IMR-90 (cell line): Measurements from ENCODE around the gene CAVIN2. TPM values are rescaled to one million over a fixed set of nuclear protein-coding genes. Genes with fewer than 3 reads are reported as not detected.
A peak's percentile ranks its signal among the peaks of the same experiment; 100 is the strongest.

Experiments used
- ATAC-seq: fragments of 200-7000 bp; cut with Tn5 transposase; 2 replicates; pipeline ENCODE4 v1.9.1; 2020; ENCODE audit warnings: low read depth, mild to moderate bottlenecking, moderate library complexity
- BruUV-seq: library from RNA; stranded (reverse); fragments of 400-500 nt; replicated peaks from 2 replicates; lab custom pipeline; 2021; lab: Mats Ljungman, UMichigan
- CTCF ChIA-PET: fragments of 300-600 bp; formaldehyde crosslinking; extraction: SDS; loops from one replicate; lab custom pipeline; 2021; ENCODE audit warnings: antibody characterized with exemption; lab: Yijun Ruan, JAX
- POLR2A ChIA-PET: fragments of 300-600 bp; sonication (Branson Sonifier 250); formaldehyde crosslinking; loops from one replicate; lab custom pipeline; 2022; ENCODE audit warnings: antibody characterized with exemption; ENCODE audit not compliant: unreplicated experiment; lab: Charles Lee
- DNase-seq: peaks from one replicate; pipeline ENCODE4 v3.0.0; 2013
- H2AFZ ChIP-seq: replicated peaks from 2 replicates; pipeline ENCODE3; 2013; ENCODE audit warnings: low read length, mild to moderate bottlenecking; ENCODE audit not compliant: poor library complexity
- H2AK5ac ChIP-seq: 2 replicates; pipeline ENCODE4 v1.6.1; 2013; ENCODE audit warnings: low read depth, low read length, inconsistent platforms
- H2AK9ac ChIP-seq: replicated peaks from 2 replicates; pipeline ENCODE3; 2013; ENCODE audit warnings: mild to moderate bottlenecking, low read depth, low read length, moderate library complexity; ENCODE audit not compliant: poor library complexity
- H2BK120ac ChIP-seq: 2 replicates; pipeline ENCODE4 v1.6.1; 2013; ENCODE audit warnings: low read depth, low read length, inconsistent platforms
- H2BK15ac ChIP-seq: 3 replicates; pipeline ENCODE4 v1.6.1; 2013; ENCODE audit warnings: low read depth, low read length, inconsistent platforms
- H2BK20ac ChIP-seq: 2 replicates; pipeline ENCODE4 v1.6.1; 2013; ENCODE audit warnings: low read depth, mild to moderate bottlenecking, inconsistent platforms, low read length, moderate library complexity
- H2BK5ac ChIP-seq: 2 replicates; pipeline ENCODE4 v1.6.1; 2013; ENCODE audit warnings: mild to moderate bottlenecking, low read depth, low read length, inconsistent platforms; ENCODE audit not compliant: poor library complexity, severe bottlenecking
- H3K14ac ChIP-seq: replicated peaks from 2 replicates; pipeline ENCODE4 v1.6.1; 2013; ENCODE audit warnings: low read depth, low read length, inconsistent platforms
- H3K18ac ChIP-seq: 2 replicates; pipeline ENCODE4 v1.6.1; 2013; ENCODE audit warnings: low read depth, low read length, control low read depth
- H3K23ac ChIP-seq: 2 replicates; pipeline ENCODE4 v1.6.1; 2013; ENCODE audit warnings: low read depth, low read length, inconsistent platforms
- H3K27ac ChIP-seq: 2 replicates; pipeline ENCODE4 v1.5.1; 2013; ENCODE audit warnings: mild to moderate bottlenecking, control low read depth, low read length; ENCODE audit not compliant: insufficient read depth
- H3K27me3 ChIP-seq: 2 replicates; pipeline ENCODE4 v1.6.1; 2013; ENCODE audit warnings: low read length; ENCODE audit not compliant: control insufficient read depth, insufficient read depth
- H3K36me3 ChIP-seq: 2 replicates; pipeline ENCODE4 v1.6.1; 2013; ENCODE audit warnings: low read length, mixed read lengths; ENCODE audit not compliant: control insufficient read depth, insufficient read depth
- H3K4ac ChIP-seq: 2 replicates; pipeline ENCODE4 v1.6.1; 2013; ENCODE audit warnings: low read depth, low read length, inconsistent platforms
- H3K4me1 ChIP-seq: 2 replicates; pipeline ENCODE4 v1.6.1; 2013; ENCODE audit warnings: low read length, mixed read lengths; ENCODE audit not compliant: control insufficient read depth, insufficient read depth
- H3K4me2 ChIP-seq: 2 replicates; pipeline ENCODE4 v1.6.1; 2013; ENCODE audit warnings: low read depth, mild to moderate bottlenecking, control low read depth, low read length, moderate library complexity
- H3K4me3 ChIP-seq: 2 replicates; pipeline ENCODE4 v1.5.1; 2013; ENCODE audit warnings: low read depth, mild to moderate bottlenecking, control low read depth, low read length, moderate library complexity; ENCODE audit not compliant: insufficient read depth
- H3K56ac ChIP-seq: 2 replicates; pipeline ENCODE4 v1.6.1; 2013; ENCODE audit warnings: low read length, inconsistent platforms; ENCODE audit not compliant: insufficient read depth; ENCODE audit errors: extremely low read depth
- H3K79me1 ChIP-seq, 2 experiments: 2 replicates each; pipeline ENCODE4 v1.6.1; 2013; ENCODE audit warnings: low read length in 2 of 2, inconsistent platforms in 1 of 2, low read depth in 1 of 2
- H3K9ac ChIP-seq: 2 replicates; pipeline ENCODE4 v1.6.1; 2013; ENCODE audit warnings: low read depth, low read length, control low read depth
- H3K9me1 ChIP-seq: 2 replicates; pipeline ENCODE4 v1.6.1; 2013; ENCODE audit warnings: low read length, inconsistent platforms; ENCODE audit not compliant: insufficient read depth
- H3K9me3 ChIP-seq: 2 replicates; pipeline ENCODE4 v1.6.1; 2013; ENCODE audit warnings: low read length; ENCODE audit not compliant: control insufficient read depth, insufficient read depth
- H4K20me1 ChIP-seq: 2 replicates; pipeline ENCODE4 v1.6.1; 2013; ENCODE audit warnings: low read length, inconsistent platforms; ENCODE audit not compliant: insufficient read depth
- H4K5ac ChIP-seq: 2 replicates; pipeline ENCODE4 v1.6.1; 2013; ENCODE audit warnings: mild to moderate bottlenecking, low read depth, low read length, control low read depth
- H4K8ac ChIP-seq, 2 experiments: 2 replicates each; pipeline ENCODE4 v1.6.1; 2013; ENCODE audit warnings: low read depth in 2 of 2, low read length in 2 of 2, control low read depth in 1 of 2, inconsistent platforms in 1 of 2
- H4K91ac ChIP-seq: 2 replicates; pipeline ENCODE4 v1.6.1; 2013; ENCODE audit warnings: low read depth, low read length, inconsistent platforms; ENCODE audit not compliant: insufficient read depth
- CEBPB ChIP-seq: IDR thresholded peaks from 2 replicates; pipeline ENCODE4 v1.6.1; 2012; ENCODE audit warnings: low read depth, low read length, improper control_type of control experiment
- CHD1 ChIP-seq: IDR thresholded peaks from 2 replicates; pipeline ENCODE4 v1.6.1; 2012; ENCODE audit warnings: low read depth, low read length, improper control_type of control experiment
- POLR2A ChIP-seq: IDR thresholded peaks from 2 replicates; pipeline ENCODE4 v1.6.1; 2012; ENCODE audit warnings: mild to moderate bottlenecking, low read depth, low read length
- RFX5 ChIP-seq: IDR thresholded peaks from 2 replicates; pipeline ENCODE4 v1.8.0; 2012; ENCODE audit warnings: low read depth, mild to moderate bottlenecking, low read length, moderate library complexity
- WGBS, 2 experiments: methylation state at CpG; one replicate each; pipeline versions ENCODE4 v1.1.5 to v1.1.7; 2013; ENCODE audit warnings: missing lambda C conversion rate in 2 of 2; ENCODE audit not compliant: insufficient read length in 1 of 2; ENCODE audit errors: extremely low coverage in 2 of 2; 5-methylcytosine and 5-hydroxymethylcytosine counted together
- dilution Hi-C: fragments of 300-500 bp; cut with HindIII; formaldehyde crosslinking; loops from one replicate; pipeline ENCODE4 v1.14.3; 2018; ENCODE audit warnings: low sequenced_read_pairs; ENCODE audit not compliant: unreplicated experiment
- in situ Hi-C: fragments of 300-500 bp; cut with MboI; formaldehyde crosslinking; loops from 3 replicates; pipeline ENCODE4 v1.14.3; 2019; ENCODE audit warnings: low sequenced_read_pairs, inconsistent platforms, mixed read lengths
- intact Hi-C: fragments of 100-400 bp; cut with micrococcal nuclease; formaldehyde crosslinking; loops from 2 replicates; pipeline ENCODE4 v1.10.0; 2022
- polyA plus RNA-seq, 3 experiments: library from polyadenylated mRNA; depleted of rRNA; stranded (reverse); fragments of >200 nt; gene quantifications; 2 replicates each; pipeline ENCODE4 v1.2.3, GENCODE V29; 2012; ENCODE audit warnings: low replicate concordance in 1 of 3
- total RNA-seq: library from RNA; depleted of rRNA; stranded (reverse); fragments of >200 nt; gene quantifications from 2 replicates; pipeline ENCODE4 v1.2.3, GENCODE V29; 2012

The CAVIN2 gene
- total and polyA plus RNA-seq, 2 of the 4 experiments (the other 2 are of a cell fraction): 7.7 to 11.5 TPM

DNA sequence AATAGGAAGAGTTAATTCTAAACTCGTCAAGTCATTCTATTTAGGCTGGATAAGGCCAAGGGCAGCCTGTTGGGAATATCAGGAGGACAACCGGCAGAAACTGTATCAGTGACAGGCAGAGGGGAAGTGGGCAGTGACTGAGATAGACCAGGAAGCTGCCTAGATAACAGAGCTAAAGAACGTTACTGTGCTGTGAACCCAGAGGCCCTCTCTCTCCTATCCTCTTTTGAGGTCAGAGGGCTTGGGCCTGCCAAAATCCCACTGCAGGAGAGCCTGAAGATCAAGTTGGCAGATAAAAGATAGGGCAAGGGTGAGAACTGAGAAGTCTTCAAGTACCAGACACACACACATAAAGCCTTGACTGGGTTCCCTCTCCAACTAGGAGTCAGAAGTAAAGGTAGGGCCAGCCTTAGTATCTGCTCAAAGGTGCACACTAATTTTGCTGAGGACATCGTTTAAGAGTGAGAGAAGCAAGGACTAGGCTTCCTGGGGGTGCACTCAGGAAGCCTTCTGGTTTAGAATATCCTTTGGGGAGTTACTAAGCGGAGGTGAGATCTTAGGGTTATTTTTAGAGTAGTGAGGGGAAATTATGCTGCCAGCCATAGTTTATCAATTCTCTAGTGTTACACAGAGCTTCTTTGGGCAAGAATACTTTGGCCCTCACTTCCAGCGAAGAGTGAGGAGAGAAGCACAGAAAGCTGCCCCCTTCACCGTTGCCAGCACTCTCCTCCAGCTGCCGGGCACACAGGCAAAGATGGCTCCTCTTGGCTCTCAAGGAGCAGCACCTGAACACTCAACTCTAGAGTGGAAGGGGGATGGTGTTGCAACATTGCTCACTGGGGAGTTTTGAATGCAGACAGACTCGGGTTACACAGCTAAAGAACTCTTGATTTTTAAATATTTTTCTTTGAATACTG, 9.8 kb downstream of the CAVIN2 start:
- 0 out of 3 replicates have a peak overlapping the region, but pooled peaks have one; percentile 49 for H2BK15ac ChIP-seq

More for the DNA sequence above, 9.8 kb downstream of the CAVIN2 start:
- no peak overlapping the region for H3K56ac ChIP-seq
- H3K9ac ChIP-seq: no peak overlapping the region
- peak overlapping the region; percentile 23; the same call in 1 of the 2 replicates for H4K91ac ChIP-seq
- H3K27ac ChIP-seq: no peak overlapping the region
- H4K20me1 ChIP-seq: no peaks in the 10 kb centered on the region
- no peaks in the 10 kb centered on the region for H3K27me3 ChIP-seq
- no peak overlapping the region for H4K8ac ChIP-seq
- ATAC-seq: peak; percentile 65
- no peak overlapping the region for H2AFZ ChIP-seq
- no peak overlapping the region for H3K4me2 ChIP-seq
- TF ChIP-seq CHD1: no peak
- peak; percentile 75; the same call in 1 of the 2 replicates for TF ChIP-seq CEBPB
- no peak for TF ChIP-seq RFX5
- no peak for TF ChIP-seq POLR2A
- 0 out of 2 replicates have a peak overlapping the region, but pooled peaks have one; percentile 20 for H2BK20ac ChIP-seq
- dilution Hi-C loops: no loop called here
- H4K5ac ChIP-seq: no peak overlapping the region
- DNase-seq: peak; percentile 57
- no peak overlapping the region for H2AK9ac ChIP-seq
- no peak overlapping the region for H2BK5ac ChIP-seq
- no TSS peak for BruUV-seq
- no peak overlapping the region for H3K4me3 ChIP-seq
- H3K14ac ChIP-seq: no peak overlapping the region
- no peak overlapping the region for H2AK5ac ChIP-seq
- CTCF ChIA-PET: interaction anchor here (1.5 to 2.2 kb wide), 2 partner anchors 10 to 325 kb away, joined by 4 to 9 read pairs; partner anchors contain the start of gene CAVIN2
- H3K9me3 ChIP-seq: no peaks in the 10 kb centered on the region
- POLR2A ChIA-PET: no interaction called here
- intact Hi-C loops: no loop called here
- H3K23ac ChIP-seq: no peak overlapping the region
- in situ Hi-C loops: no loop called here
- peaks cover 8% of the 10 kb centered on the region for H3K36me3 ChIP-seq
- peaks cover 7 to 27% of the 10 kb centered on the region in 2 experiments; a peak in 3 of 4 replicates for H3K79me1 ChIP-seq
- no peak overlapping the region for H3K18ac ChIP-seq
- peaks cover 9% of the 10 kb centered on the region for H3K4me1 ChIP-seq
- 100% methylated on average over 1 of the region's 9 CpGs; no CpG with 5 or more reads in 1 of the 2 experiments for WGBS, 2 experiments
- 0 out of 2 replicates have a peak, but pooled peaks cover 7% of the 10 kb centered on the region for H3K9me1 ChIP-seq
- H2BK120ac ChIP-seq: peak overlapping the region; percentile 5; the same call in 1 of the 2 replicates
- H3K4ac ChIP-seq: no peak overlapping the region
